ENCODE measurements around the gene ZDHHC8. TPM values are rescaled to one million over a fixed set of nuclear protein-coding genes. Genes with fewer than 3 reads are reported as not detected.

ZDHHC8 gene
- total RNA-seq, 1 donor from 2014 or later = 24.5 TPM

Other genes with a start within 250 kb of the ZDHHC8 start
- gene COMT, start 190.0 kb upstream of the ZDHHC8 start, total RNA-seq = 146 TPM
- 11.7 TPM for gene TXNRD2, start 190.0 kb upstream of the ZDHHC8 start, total RNA-seq
- 3.1 TPM for gene ARVCF, start 115.0 kb upstream of the ZDHHC8 start, total RNA-seq
- gene TANGO2, start 110.7 kb upstream of the ZDHHC8 start, total RNA-seq = 10.6 TPM
- gene DGCR8, start 51.6 kb upstream of the ZDHHC8 start, total RNA-seq = 16.2 TPM
- gene RANBP1, start 15.7 kb upstream of the ZDHHC8 start, total RNA-seq = 141 TPM
- gene TRMT2A, start 14.6 kb upstream of the ZDHHC8 start, total RNA-seq = 31.8 TPM
- 0.44 TPM for gene CCDC188, start 19.3 kb downstream of the ZDHHC8 start, total RNA-seq
- 3.9 TPM for gene RTN4R, start 136.5 kb downstream of the ZDHHC8 start, total RNA-seq
- gene DGCR6L, start 188.3 kb downstream of the ZDHHC8 start, total RNA-seq = 34.8 TPM